IgD-negative memory B cell (primary cell): ENCODE results near the gene RBPMS2. TPM values are rescaled to one million over a fixed set of nuclear protein-coding genes. Genes with fewer than 3 reads are reported as not detected.

ENCODE experiments used
- H3K27ac Mint-ChIP-seq, 3 donors: one replicate each; pipeline ENCODE4 v1.8.0; 2020 to 2022; ENCODE audit warnings: mild to moderate bottlenecking in 3 of 3, mixed read lengths in 3 of 3, moderate library complexity in 1 of 3
- H3K27me3 Mint-ChIP-seq: one replicate; pipeline ENCODE4 v1.8.0; 2021; ENCODE audit warnings: mixed read lengths
- H3K36me3 Mint-ChIP-seq: one replicate; pipeline ENCODE4 v1.8.0; 2020; ENCODE audit warnings: mild to moderate bottlenecking, mixed read lengths
- H3K4me1 Mint-ChIP-seq, 3 donors: one replicate each; pipeline ENCODE4 v1.8.0; 2020 to 2022; ENCODE audit warnings: mixed read lengths in 3 of 3, mild to moderate bottlenecking in 1 of 3
- H3K4me3 Mint-ChIP-seq, 4 donors: one replicate each; pipeline ENCODE4 v1.8.0; 2020 to 2022; ENCODE audit warnings: mild to moderate bottlenecking in 4 of 4, mixed read lengths in 4 of 4, moderate library complexity in 3 of 4
- H3K9me3 Mint-ChIP-seq, 3 donors: one replicate each; pipeline ENCODE4 v1.8.0; 2020 to 2021; ENCODE audit warnings: mixed read lengths in 3 of 3, mild to moderate bottlenecking in 1 of 3
- polyA plus RNA-seq: library from polyadenylated mRNA; unstranded; fragments of 300-500 nt; fragmentation: Illumina TruSeq; gene quantifications from one replicate; pipeline ENCODE4 v1.2.3, GENCODE V29; 2021

The RBPMS2 gene
- polyA plus RNA-seq, 1 donor from 2014 or later, result 0.14 TPM

DNA sequence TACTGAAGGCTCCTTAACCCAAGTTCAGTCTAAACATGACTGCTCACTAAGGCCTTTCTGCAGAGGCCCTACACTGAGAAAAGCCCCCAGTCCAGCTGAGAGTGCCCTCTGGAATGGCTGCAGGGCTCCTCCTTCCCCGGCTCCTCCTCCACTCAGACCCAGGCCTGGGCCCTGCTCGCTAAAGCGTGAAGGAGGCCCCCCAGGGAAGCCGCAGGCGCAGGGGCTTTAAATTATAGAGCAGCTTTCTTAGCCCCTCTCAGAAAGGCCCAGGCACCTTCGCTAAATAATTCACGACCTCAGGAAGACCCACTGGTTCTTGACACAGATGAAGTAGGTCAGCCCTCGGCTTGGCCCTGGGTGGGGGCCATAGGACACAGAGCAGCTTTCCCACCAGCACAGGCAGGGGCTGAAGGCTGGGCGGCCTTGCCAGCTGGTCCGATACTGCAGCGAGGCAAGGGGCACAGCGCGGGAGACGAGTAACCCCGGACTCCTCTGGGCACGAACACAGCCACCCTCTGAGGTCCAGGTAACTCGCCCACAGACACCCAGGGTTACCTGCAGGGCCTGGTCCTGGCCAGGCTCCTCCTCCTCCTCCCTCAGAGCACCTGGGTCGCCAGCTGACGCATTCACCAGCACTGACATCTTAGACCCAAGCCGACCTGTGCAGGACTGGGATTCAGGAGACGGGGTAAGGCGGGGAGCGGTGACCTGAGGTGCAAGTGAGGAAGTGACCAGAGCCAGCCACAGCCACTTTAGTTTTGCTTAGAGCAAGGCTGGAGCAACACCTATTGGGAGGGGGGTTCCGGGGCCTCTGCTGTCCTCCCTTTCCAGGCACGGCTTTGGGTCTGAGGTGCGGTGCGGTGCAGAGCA, 36.9 kb downstream of the RBPMS2 start:
- Mint-ChIP-seq H3K27me3 (no peaks in the 10 kb centered on the region), H3K9me3 (no peaks in the 10 kb centered on the region), H3K4me3 (no peak overlapping the region), H3K4me1 (peaks cover 2 to 7% (median 5%) of the 10 kb centered on the region in 3 donors), H3K27ac (no peak overlapping the region), H3K36me3 (peaks cover 2% of the 10 kb centered on the region)

DNA sequence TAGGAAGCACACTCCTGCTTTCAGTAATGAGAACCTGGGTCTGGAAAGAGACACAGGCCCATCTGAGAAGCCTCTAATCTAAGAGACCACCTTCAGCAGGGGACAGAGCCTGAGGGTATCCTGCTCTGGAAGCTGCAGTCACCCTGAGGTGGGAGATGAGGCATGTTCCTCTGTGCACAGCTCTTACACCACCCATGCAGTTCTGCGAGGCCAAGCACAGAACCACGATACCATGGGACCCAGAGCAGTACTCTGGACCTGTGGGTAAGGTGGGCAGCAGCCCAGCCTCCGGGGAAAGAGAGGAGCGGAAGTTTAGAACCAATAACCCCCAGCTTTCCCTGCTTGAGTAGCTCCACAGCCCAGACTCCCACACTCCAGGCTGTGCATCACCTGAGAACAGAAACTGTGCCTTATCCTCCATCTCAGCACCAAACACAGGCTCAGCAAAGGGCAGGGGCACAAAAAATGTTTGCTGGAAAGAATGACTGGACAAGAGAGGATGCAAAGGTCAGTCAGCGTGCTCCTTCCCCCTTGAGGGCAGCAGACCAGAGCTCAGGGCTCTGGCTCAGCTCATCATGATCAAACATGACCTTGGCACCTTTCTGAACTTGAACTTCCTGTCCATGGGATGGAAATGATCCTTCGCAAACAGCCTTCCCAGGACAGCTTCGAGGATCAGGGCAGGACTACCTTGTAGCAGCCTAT, 43.1 kb downstream of the RBPMS2 start:
- Mint-ChIP-seq H3K27ac (no peak overlapping the region), H3K4me1 (peaks cover 7 to 8% (median 8%) of the 10 kb centered on the region in 3 donors), H3K4me3 (no peak overlapping the region), H3K36me3 (peaks cover 4% of the 10 kb centered on the region), H3K27me3 (no peaks in the 10 kb centered on the region), H3K9me3 (no peaks in the 10 kb centered on the region)

GRCh38 chr15:64731805-64732151, 43.6 kb downstream of the RBPMS2 start:
- peaks cover 4% of the 10 kb centered on the region for H3K36me3 Mint-ChIP-seq
- H3K27me3 Mint-ChIP-seq, result no peaks in the 10 kb centered on the region
- no peak overlapping the region for H3K27ac Mint-ChIP-seq
- H3K4me3 Mint-ChIP-seq, result no peak overlapping the region
- H3K9me3 Mint-ChIP-seq, result no peaks in the 10 kb centered on the region
- peaks cover 7 to 8% (median 8%) of the 10 kb centered on the region in 3 donors for H3K4me1 Mint-ChIP-seq

DNA sequence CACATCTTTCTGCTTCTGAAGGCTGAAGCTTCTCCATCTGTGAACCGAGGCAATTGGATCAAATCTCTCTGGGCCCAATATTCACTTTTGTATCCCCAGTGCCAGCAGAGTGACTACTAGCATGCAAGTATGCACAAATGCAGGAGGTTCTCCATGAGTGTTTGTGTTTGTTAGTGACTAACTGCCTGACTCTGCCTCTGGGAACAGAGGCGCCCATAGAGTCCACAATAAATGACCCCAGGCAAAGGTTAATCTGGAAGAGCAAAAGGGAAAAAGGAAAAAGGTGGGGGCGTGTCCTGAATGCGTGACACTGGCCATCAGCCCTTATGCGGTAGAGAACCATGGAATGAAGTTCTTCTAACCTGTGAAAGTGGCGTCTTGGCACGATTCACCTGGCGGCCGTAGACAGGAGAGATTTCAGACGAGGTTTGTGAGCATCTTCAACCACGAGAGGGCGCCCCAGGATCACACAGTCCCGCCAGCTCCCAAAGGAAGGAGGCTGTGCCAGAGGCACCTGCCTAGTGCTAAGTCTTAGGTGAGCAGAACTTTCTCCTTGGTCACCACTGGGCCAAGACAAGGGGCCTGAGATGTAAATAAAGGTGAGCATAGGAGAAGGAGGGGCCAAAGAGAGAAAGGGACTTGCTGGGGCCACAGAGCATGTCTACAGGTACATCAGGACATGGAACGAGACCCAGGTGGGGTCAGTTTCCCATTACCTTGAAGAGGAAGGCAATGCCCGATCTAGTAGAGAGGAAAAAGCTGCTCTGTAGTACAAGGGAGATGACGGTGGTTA, 44.2 kb downstream of the RBPMS2 start:
- peaks cover 4% of the 10 kb centered on the region for H3K36me3 Mint-ChIP-seq
- no peaks in the 10 kb centered on the region for H3K9me3 Mint-ChIP-seq
- no peak overlapping the region for H3K27ac Mint-ChIP-seq
- H3K27me3 Mint-ChIP-seq, result no peaks in the 10 kb centered on the region
- H3K4me3 Mint-ChIP-seq, result peak overlapping the region in 2 of 4 donors; percentile 13 to 45
- H3K4me1 Mint-ChIP-seq, result peaks cover 7 to 8% (median 8%) of the 10 kb centered on the region in 3 donors

GRCh38 chr15:64730151-64730550, 45.2 kb downstream of the RBPMS2 start:
- H3K9me3 Mint-ChIP-seq, result no peaks in the 10 kb centered on the region
- no peaks in the 10 kb centered on the region for H3K27me3 Mint-ChIP-seq
- H3K36me3 Mint-ChIP-seq, result peaks cover 4% of the 10 kb centered on the region
- peaks cover 7 to 8% (median 8%) of the 10 kb centered on the region in 3 donors for H3K4me1 Mint-ChIP-seq
- H3K27ac Mint-ChIP-seq, result peak overlapping the region in 1 of 3 donors; percentile 39
- no peak overlapping the region for H3K4me3 Mint-ChIP-seq

- Mint-ChIP-seq H3K27ac (no peak overlapping the region), H3K9me3 (no peaks in the 10 kb centered on the region), H3K4me1 (no peaks in the 10 kb centered on the region), H3K4me3 (no peak overlapping the region), H3K36me3 (no peaks in the 10 kb centered on the region), H3K27me3 (no peaks in the 10 kb centered on the region)
Observed at GRCh38 chr15:64720188-64720587, 55.2 kb downstream of the RBPMS2 start.

GRCh38 chr15:64717735-64718495, 57.5 kb downstream of the RBPMS2 start:
- Mint-ChIP-seq H3K4me1 (no peaks in the 10 kb centered on the region), H3K4me3 (no peak overlapping the region), H3K9me3 (no peaks in the 10 kb centered on the region), H3K36me3 (no peaks in the 10 kb centered on the region), H3K27me3 (no peaks in the 10 kb centered on the region), H3K27ac (no peak overlapping the region)

DNA sequence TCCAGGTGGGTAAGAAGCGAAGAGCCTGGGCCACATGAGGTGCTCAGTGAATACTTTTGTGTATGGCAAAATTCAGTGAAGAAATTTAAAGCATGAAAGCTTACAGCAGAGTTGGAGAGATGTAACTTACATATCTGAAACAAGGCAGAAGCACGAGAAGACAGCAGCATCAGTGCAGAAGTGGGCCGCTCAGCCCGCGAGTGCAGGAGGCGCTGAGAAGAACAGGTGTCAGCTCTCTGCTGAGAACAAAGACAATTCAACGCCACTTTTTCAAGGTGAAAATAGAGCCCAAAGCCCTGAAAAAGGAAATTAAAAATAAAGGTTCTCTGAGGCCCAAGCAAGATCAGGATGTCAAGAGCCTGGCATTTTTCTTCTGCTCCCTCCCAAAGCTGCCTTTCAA, 58.3 kb downstream of the RBPMS2 start:
- Mint-ChIP-seq H3K9me3 (no peaks in the 10 kb centered on the region), H3K4me1 (no peaks in the 10 kb centered on the region), H3K27me3 (no peaks in the 10 kb centered on the region), H3K36me3 (no peaks in the 10 kb centered on the region), H3K4me3 (no peak overlapping the region), H3K27ac (no peak overlapping the region)

DNA sequence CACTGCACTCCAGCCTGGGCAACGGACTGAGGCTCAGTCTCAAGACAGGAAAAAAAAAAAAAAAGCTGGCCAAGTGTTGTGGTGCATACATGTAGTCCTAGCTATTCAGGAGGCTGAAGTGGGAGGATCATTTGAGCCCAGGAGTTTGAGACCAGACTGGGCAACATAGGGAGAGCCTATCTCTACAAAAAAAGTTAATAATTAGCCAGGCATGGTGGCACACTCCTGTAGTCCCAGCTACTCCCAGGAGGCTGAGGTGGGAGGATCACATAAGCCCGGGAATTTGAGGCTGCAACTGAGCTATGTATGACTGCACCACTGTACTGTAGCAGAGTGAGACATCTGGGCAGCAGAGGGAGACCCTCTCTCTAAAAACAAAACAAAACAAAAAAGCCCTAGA, 58.9 kb downstream of the RBPMS2 start:
- H3K4me1 Mint-ChIP-seq, result no peaks in the 10 kb centered on the region
- no peak overlapping the region for H3K27ac Mint-ChIP-seq
- no peaks in the 10 kb centered on the region for H3K36me3 Mint-ChIP-seq
- H3K9me3 Mint-ChIP-seq, result no peaks in the 10 kb centered on the region
- H3K27me3 Mint-ChIP-seq, result no peaks in the 10 kb centered on the region
- no peak overlapping the region for H3K4me3 Mint-ChIP-seq

- H3K27me3 Mint-ChIP-seq, result peaks cover 2% of the 10 kb centered on the region
- no peak overlapping the region for H3K27ac Mint-ChIP-seq
- no peak overlapping the region for H3K4me3 Mint-ChIP-seq
- no peaks in the 10 kb centered on the region for H3K9me3 Mint-ChIP-seq
- H3K36me3 Mint-ChIP-seq, result no peaks in the 10 kb centered on the region
- no peaks in the 10 kb centered on the region for H3K4me1 Mint-ChIP-seq
Observed at GRCh38 chr15:64713592-64713991, 61.8 kb downstream of the RBPMS2 start.

DNA sequence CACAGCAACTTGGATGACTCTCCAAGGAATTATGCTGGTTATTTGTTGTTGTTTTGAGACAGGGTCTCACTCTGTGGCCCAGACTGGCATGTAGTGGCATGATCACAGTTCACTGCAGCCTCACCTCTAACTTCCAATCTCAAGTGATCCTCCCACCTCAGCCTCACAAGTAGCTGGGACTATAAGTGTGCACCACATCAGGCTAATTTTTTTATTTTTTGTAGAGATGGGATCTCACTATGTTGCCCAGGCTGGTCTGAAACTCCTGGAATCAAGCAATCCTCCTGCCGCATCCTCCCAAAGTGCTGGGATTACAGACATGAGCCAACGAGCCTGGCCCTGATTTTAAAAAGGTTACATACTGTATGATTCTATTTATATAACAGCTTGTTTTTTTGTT, 63.0 kb downstream of the RBPMS2 start:
- H3K9me3 Mint-ChIP-seq, result no peaks in the 10 kb centered on the region
- no peak overlapping the region for H3K4me3 Mint-ChIP-seq

DNA sequence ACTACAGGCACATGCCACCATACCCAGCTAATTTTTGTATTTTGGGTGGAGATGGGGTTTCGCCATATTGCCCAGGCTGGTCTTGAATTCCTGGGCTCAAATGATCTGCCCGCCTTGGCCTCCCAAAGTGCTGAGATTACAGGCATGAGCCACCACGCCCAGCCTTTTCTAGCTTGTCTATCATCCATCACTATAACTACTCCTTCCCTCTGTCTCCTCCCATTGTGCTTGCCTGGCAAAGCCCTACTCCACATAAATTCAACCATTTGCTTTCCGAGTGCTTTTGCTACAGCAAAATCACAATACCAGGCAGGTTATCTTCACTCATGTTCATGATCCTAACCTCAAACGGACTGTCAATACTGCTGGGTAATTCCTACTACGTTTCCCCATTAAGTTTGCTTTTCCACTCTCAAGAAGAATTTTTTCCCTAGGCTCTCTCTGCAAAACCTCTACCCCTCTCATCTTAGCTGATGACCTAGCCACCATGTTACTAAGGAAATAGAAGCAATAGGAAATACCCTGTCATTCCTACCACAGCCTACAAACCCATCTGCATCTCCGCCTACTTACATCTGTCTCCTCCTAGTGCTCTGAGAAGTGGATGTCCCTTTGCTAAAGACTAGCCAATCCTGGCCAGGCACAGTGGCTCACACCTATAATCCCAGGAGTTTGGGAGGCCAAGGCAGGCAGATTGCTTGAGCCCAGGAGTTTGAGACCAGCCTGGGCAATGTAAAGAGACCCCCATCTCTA, 64.5 kb downstream of the RBPMS2 start:
- Mint-ChIP-seq H3K4me3 (peak overlapping the region in 1 of 4 donors; percentile 65), H3K4me1 (peaks cover 0 to 6% (median 0%) of the 10 kb centered on the region in 3 donors), H3K27ac (peak overlapping the region in 1 of 3 donors; percentile 32), H3K27me3 (peaks cover 2% of the 10 kb centered on the region), H3K36me3 (peaks cover 1% of the 10 kb centered on the region), H3K9me3 (no peaks in the 10 kb centered on the region)

More for the DNA sequence above, 63.0 kb downstream of the RBPMS2 start:
- Mint-ChIP-seq H3K36me3 (peaks cover 1% of the 10 kb centered on the region), H3K27ac (no peak overlapping the region), H3K27me3 (peaks cover 2% of the 10 kb centered on the region), H3K4me1 (no peaks in the 10 kb centered on the region)

GRCh38 chr15:64706011-64706911, 69.1 kb downstream of the RBPMS2 start:
- H3K27me3 Mint-ChIP-seq, result peaks cover 2% of the 10 kb centered on the region
- H3K9me3 Mint-ChIP-seq, result no peaks in the 10 kb centered on the region
- peaks cover 14 to 21% (median 16%) of the 10 kb centered on the region in 3 donors for H3K4me1 Mint-ChIP-seq
- H3K27ac Mint-ChIP-seq, result peak overlapping the region in 1 of 3 donors; percentile 94
- H3K4me3 Mint-ChIP-seq, result peak overlapping the region in 1 of 4 donors; percentile 73
- peaks cover 1% of the 10 kb centered on the region for H3K36me3 Mint-ChIP-seq
